Liver (tissue), 9 donors: Measurements from ENCODE around the gene NCOA4. TPM values are rescaled to one million over a fixed set of nuclear protein-coding genes. Genes with fewer than 3 reads are reported as not detected.

Experiments used
- DNase-seq: peaks from one replicate; pipeline ENCODE4 v3.0.0-alpha.2; 2017; ENCODE audit warnings: low spot score
- H3K27ac ChIP-seq, 2 donors: one replicate each; pipeline ENCODE4 v1.7.0; 2013; ENCODE audit warnings: inconsistent platforms in 2 of 2, low read length in 2 of 2, control low read depth in 1 of 2, low read depth in 1 of 2, mild to moderate bottlenecking in 1 of 2
- H3K27me3 ChIP-seq, 4 donors: one replicate each; pipeline versions ENCODE4 v1.6.1 to v1.7.0; 2013; ENCODE audit warnings: low read length in 3 of 4, inconsistent platforms in 1 of 4, mild to moderate bottlenecking in 1 of 4, moderate library complexity in 1 of 4; ENCODE audit not compliant: control insufficient read depth in 4 of 4, insufficient read depth in 4 of 4
- H3K36me3 ChIP-seq, 4 donors: one replicate each; pipeline versions ENCODE4 v1.6.1 to v1.7.0; 2013; ENCODE audit warnings: low read length in 3 of 4, mild to moderate bottlenecking in 3 of 4, low read depth in 1 of 4, moderate library complexity in 1 of 4; ENCODE audit not compliant: control insufficient read depth in 4 of 4, insufficient read depth in 3 of 4
- H3K4me1 ChIP-seq, 4 donors: one replicate each; pipeline versions ENCODE4 v1.6.1 to v1.7.0; 2013; ENCODE audit warnings: low read length in 3 of 4, mild to moderate bottlenecking in 3 of 4, moderate library complexity in 1 of 4; ENCODE audit not compliant: control insufficient read depth in 4 of 4, insufficient read depth in 4 of 4
- H3K4me3 ChIP-seq, 3 donors: one replicate each; pipeline versions ENCODE4 v1.6.1 to v1.7.0; 2013; ENCODE audit warnings: low read length in 3 of 3, control low read depth in 1 of 3, low read depth in 1 of 3, mild to moderate bottlenecking in 1 of 3
- H3K9ac ChIP-seq, 2 donors: one replicate each; pipeline ENCODE4 v1.7.0; 2013; ENCODE audit warnings: low read length in 2 of 2, mild to moderate bottlenecking in 2 of 2, moderate library complexity in 2 of 2, control low read depth in 1 of 2, low read depth in 1 of 2
- H3K9me3 ChIP-seq, 4 donors: one replicate each; pipeline versions ENCODE4 v1.6.1 to v1.7.0; 2013; ENCODE audit warnings: low read length in 3 of 4; ENCODE audit not compliant: control insufficient read depth in 4 of 4
- ATF3 ChIP-seq: IDR thresholded peaks from 2 replicates; pipeline ENCODE4 v1.6.1; 2016; ENCODE audit warnings: antibody characterized with exemption
- CTCF ChIP-seq: fragments of 150-350 bp; IDR thresholded peaks from 2 replicates; pipeline ENCODE4 v1.5.1; 2017; ENCODE audit warnings: improper control_type of control experiment, low read depth, low read length; ENCODE audit not compliant: missing input control
- EGR1 ChIP-seq, 2 donors: IDR thresholded peaks; 2 replicates each; pipeline ENCODE4 v1.6.1; 2016 to 2018; ENCODE audit warnings: antibody characterized with exemption in 2 of 2, low read depth in 2 of 2
- FOXA2 ChIP-seq: IDR thresholded peaks from 2 replicates; pipeline ENCODE4 v1.6.1; 2016; ENCODE audit warnings: antibody characterized with exemption
- GABPA ChIP-seq, 2 donors: IDR thresholded peaks in 1 of 2; conservative IDR thresholded peaks in 1 of 2; 2 replicates each; pipeline ENCODE4 v1.6.1; 2016; ENCODE audit warnings: antibody characterized with exemption in 2 of 2, mild to moderate bottlenecking in 1 of 2, moderate library complexity in 1 of 2
- HNF4A ChIP-seq, 2 donors: conservative IDR thresholded peaks; 2 replicates each; pipeline ENCODE4 v1.6.1; 2016; ENCODE audit warnings: antibody characterized with exemption in 2 of 2, mild to moderate bottlenecking in 2 of 2
- JUND ChIP-seq, 2 donors: IDR thresholded peaks; 2 replicates each; pipeline ENCODE4 v1.6.1; 2016; ENCODE audit warnings: antibody characterized with exemption in 2 of 2
- MAX ChIP-seq: IDR thresholded peaks from 2 replicates; pipeline ENCODE4 v1.6.1; 2016; ENCODE audit warnings: antibody characterized with exemption
- NR2F2 ChIP-seq: IDR thresholded peaks from 2 replicates; pipeline ENCODE4 v1.6.1; 2016; ENCODE audit warnings: antibody characterized with exemption
- RAD21 ChIP-seq, 2 donors: IDR thresholded peaks; 2 replicates each; pipeline ENCODE4 v1.6.1; 2016; ENCODE audit warnings: antibody characterized with exemption in 2 of 2, mild to moderate bottlenecking in 2 of 2
- REST ChIP-seq: IDR thresholded peaks from 2 replicates; pipeline ENCODE4 v1.6.1; 2016; ENCODE audit warnings: antibody characterized with exemption, mild to moderate bottlenecking
- SP1 ChIP-seq: IDR thresholded peaks from 2 replicates; pipeline ENCODE4 v1.6.1; 2018; ENCODE audit warnings: antibody characterized with exemption, mild to moderate bottlenecking
- TAF1 ChIP-seq: conservative IDR thresholded peaks from 2 replicates; pipeline ENCODE4 v1.6.1; 2016; ENCODE audit warnings: antibody characterized with exemption, mild to moderate bottlenecking
- YY1 ChIP-seq: IDR thresholded peaks from 2 replicates; pipeline ENCODE4 v1.6.1; 2016; ENCODE audit warnings: antibody characterized with exemption, mild to moderate bottlenecking
- ZBTB33 ChIP-seq: IDR thresholded peaks from 2 replicates; pipeline ENCODE4 v1.6.1; 2016; ENCODE audit warnings: antibody characterized with exemption
- WGBS: extraction: QIAGEN DNeasy Blood & Tissue Kit; methylation state at CpG from one replicate; pipeline ENCODE4 v1.1.7; 2013; 5-methylcytosine and 5-hydroxymethylcytosine counted together
- polyA plus RNA-seq, 2 donors: library from polyadenylated mRNA; stranded (reverse) in 1 of 2; unstranded in 1 of 2; fragments of 200-250 nt in 1 of 2; fragments of >200 nt in 1 of 2; fragmentation: Nextera tagmentation in 1 of 2; extraction: Ambion mirVana in 1 of 2; gene quantifications; one replicate each; pipeline versions ENCODE4 v1.2.1 to v1.2.3, GENCODE V29; 2013 to 2015
- total RNA-seq, 2 donors: library from RNA; depleted of rRNA; stranded (reverse); fragments of >200 nt; gene quantifications; one replicate each; pipeline ENCODE4 v1.2.3, GENCODE V29; 2014
- donor health status: healthy.
- donor health status: healthy.
- donor health status: healthy.
- donor health status: healthy.
- donor health status: healthy.

NCOA4 gene
- total and polyA plus RNA-seq, 4 donors: 71.9 to 746 (median 168) TPM

GRCh38 chr10:46055771-46056170 is 25.3 kb upstream of the NCOA4 start:
- Histone ChIP-seq H3K27ac (no peak overlapping the region), H3K9me3 (no peaks in the 10 kb centered on the region), H3K4me1 (no peaks in the 10 kb centered on the region), H3K27me3 (no peaks in the 10 kb centered on the region), H3K36me3 (no peaks in the 10 kb centered on the region), H3K9ac (no peak overlapping the region), H3K4me3 (no peak overlapping the region)
- WGBS: 94% methylated on average over 4 of the region's 4 CpGs
- no peak for DNase-seq
- TF ChIP-seq GABPA (IDR thresholded peaks at IDR 0.05 in 1 of 2, conservative IDR thresholded peaks at IDR 0.05 in 1 of 2): no peak
- TF ChIP-seq RAD21 (IDR thresholded peaks at IDR 0.05): no peak
- TF ChIP-seq CTCF: no peak
- no peak for TF ChIP-seq SP1
- no peak for TF ChIP-seq FOXA2
- TF ChIP-seq EGR1 (IDR thresholded peaks at IDR 0.05; ENCODE audit: low read depth in 2 of 2): no peak
- no peak for TF ChIP-seq ZBTB33

- Histone ChIP-seq H3K27me3 (no peaks in the 10 kb centered on the region), H3K9me3 (no peaks in the 10 kb centered on the region), H3K27ac (no peak overlapping the region), H3K36me3 (no peaks in the 10 kb centered on the region), H3K4me3 (no peak overlapping the region), H3K4me1 (no peaks in the 10 kb centered on the region), H3K9ac (no peak overlapping the region)
- WGBS: 81% methylated on average over 9 of the region's 9 CpGs
- no peak for TF ChIP-seq TAF1
- TF ChIP-seq ATF3: no peak
- no peak for TF ChIP-seq YY1
- TF ChIP-seq NR2F2: no peak
- TF ChIP-seq REST: no peak
- no peak for TF ChIP-seq JUND (IDR thresholded peaks at IDR 0.05)
- TF ChIP-seq ZBTB33: no peak
- TF ChIP-seq HNF4A (conservative IDR thresholded peaks at IDR 0.05): no peak
- no peak for TF ChIP-seq GABPA (IDR thresholded peaks at IDR 0.05 in 1 of 2, conservative IDR thresholded peaks at IDR 0.05 in 1 of 2)
- TF ChIP-seq RAD21 (IDR thresholded peaks at IDR 0.05): no peak
- no peak for TF ChIP-seq SP1
- TF ChIP-seq MAX: no peak
- DNase-seq: no peak
Measured at GRCh38 chr10:46053534-46054434, 23.4 kb upstream of the NCOA4 start.
